KBM-7 (cell line): ENCODE results near the gene TSPO.
A peak's percentile ranks its signal among the peaks of the same experiment; 100 is the strongest.

Experiments used
- DNase-seq: peaks from one replicate; pipeline ENCODE4 v3.0.0-alpha.2; 2015
- in situ Hi-C: fragments of 300-500 bp; cut with MboI; formaldehyde crosslinking; loops from 2 replicates; pipeline ENCODE4 v1.14.3; 2020; ENCODE audit warnings: low sequenced_read_pairs, low pct_unique_long_range_greater_than_20kb, mixed read lengths

The TSPO gene

GRCh38 chr22:43172191-43172590 is 20.8 kb downstream of the TSPO start:
- in situ Hi-C loops = no loop called here
- DNase-seq = no peak

- DNase-seq = no peak
- in situ Hi-C loops = no loop called here
Measured at GRCh38 chr22:43173566-43173965, 22.2 kb downstream of the TSPO start.

GRCh38 chr22:43173976-43174720 is 22.8 kb downstream of the TSPO start:
- DNase-seq = no peak
- in situ Hi-C loops = no loop called here

- DNase-seq = no peak
Measured at GRCh38 chr22:43174941-43175531, 23.7 kb downstream of the TSPO start.

GRCh38 chr22:43176090-43176489 is 24.7 kb downstream of the TSPO start:
- DNase-seq = no peak
- in situ Hi-C loops = no loop called here

More at GRCh38 chr22:43174941-43175531, 23.7 kb downstream of the TSPO start:
- in situ Hi-C loops = no loop called here

- in situ Hi-C loops = no loop called here
- no peak for DNase-seq
Measured at GRCh38 chr22:43177479-43177878, 26.1 kb downstream of the TSPO start.

- DNase-seq = no peak
- in situ Hi-C loops = no loop called here
Measured at GRCh38 chr22:43179146-43179910, 28.0 kb downstream of the TSPO start.

GRCh38 chr22:43179911-43180195 is 28.5 kb downstream of the TSPO start:
- DNase-seq = no peak
- in situ Hi-C loops = no loop called here

- no peak for DNase-seq
- in situ Hi-C loops = no loop called here
Measured at GRCh38 chr22:43180670-43181069, 29.3 kb downstream of the TSPO start.

GRCh38 chr22:43181321-43182076 is 30.1 kb downstream of the TSPO start:
- no peak for DNase-seq
- in situ Hi-C loops = no loop called here

GRCh38 chr22:43182118-43182517 is 30.8 kb downstream of the TSPO start:
- DNase-seq = no peak
- in situ Hi-C loops = no loop called here

GRCh38 chr22:43182726-43183125 is 31.4 kb downstream of the TSPO start:
- DNase-seq = no peak
- in situ Hi-C loops = no loop called here

GRCh38 chr22:43183496-43184277 is 32.3 kb downstream of the TSPO start:
- in situ Hi-C loops = no loop called here
- peak; percentile 14 for DNase-seq

GRCh38 chr22:43185860-43186261 is 34.5 kb downstream of the TSPO start:
- peak; percentile 14 for DNase-seq

GRCh38 chr22:43186272-43187170 is 35.2 kb downstream of the TSPO start, which contains the start of gene TTLL12:
TTLL12 (minus strand) TSS chr22:43187134; CDS start chr22:43187069, 65 bp downstream.
- in situ Hi-C loops = no loop called here
- DNase-seq = peak; percentile 45

More at GRCh38 chr22:43185860-43186261, 34.5 kb downstream of the TSPO start:
- in situ Hi-C loops = no loop called here

GRCh38 chr22:43187171-43188099 is 36.1 kb downstream of the TSPO start:
- in situ Hi-C loops = no loop called here
- DNase-seq = peak; percentile 97
